Activated naive CD8-positive, alpha-beta T cell (primary cell): ENCODE results near the gene TTC32.
"Not testable (repeated sequence)": the region's sequence is repeated elsewhere in the genome, so short reads cannot be mapped to it uniquely, and the experiment has no call there.

Experiments
- H3K27ac Mint-ChIP-seq: one replicate; pipeline ENCODE4 v1.8.0; 2021; ENCODE audit warnings: mixed read lengths
- H3K27me3 Mint-ChIP-seq: one replicate; pipeline ENCODE4 v1.8.0; 2021; ENCODE audit warnings: mixed read lengths
- H3K36me3 Mint-ChIP-seq: one replicate; pipeline ENCODE4 v1.8.0; 2021; ENCODE audit warnings: mixed read lengths
- H3K4me1 Mint-ChIP-seq: one replicate; pipeline ENCODE4 v1.8.0; 2021; ENCODE audit warnings: low read depth, mixed read lengths
- H3K4me3 Mint-ChIP-seq: one replicate; pipeline ENCODE4 v1.8.0; 2021; ENCODE audit warnings: mild to moderate bottlenecking, mixed read lengths
- H3K9me3 Mint-ChIP-seq: one replicate; pipeline ENCODE4 v1.8.0; 2021; ENCODE audit warnings: low read depth, mixed read lengths

Gene TTC32

DNA sequence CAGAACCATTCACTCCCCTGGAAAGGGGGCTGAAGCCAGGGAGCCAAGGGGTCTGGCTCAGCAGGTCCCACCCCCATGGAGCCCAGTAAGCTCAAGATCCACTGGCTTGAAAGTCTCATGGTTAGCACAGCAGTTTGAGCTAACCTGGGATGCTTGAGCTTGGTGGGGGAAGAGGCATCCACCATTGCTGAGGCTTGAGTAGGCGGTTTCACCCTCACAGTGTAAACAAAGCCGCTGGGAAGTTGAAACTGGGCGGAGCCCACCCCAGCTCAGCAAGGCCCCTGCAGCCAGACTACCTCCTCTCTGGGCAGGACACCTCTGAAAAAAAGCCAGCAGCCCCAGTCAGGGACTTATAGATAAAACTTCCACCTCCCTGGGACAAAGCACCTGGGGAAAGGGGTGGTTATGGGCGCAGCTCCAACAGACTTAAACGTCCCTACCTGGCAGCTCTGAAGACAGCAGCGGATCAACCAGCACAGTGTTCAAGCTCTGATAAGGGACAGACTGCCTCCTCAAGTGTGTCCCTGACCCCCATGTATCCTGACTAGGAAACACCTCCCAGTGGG, 14.7 kb upstream of the TTC32 start:
- no peaks in the 10 kb centered on the region for H3K9me3 Mint-ChIP-seq
- H3K27me3 Mint-ChIP-seq, result no peaks in the 10 kb centered on the region
- no peak overlapping the region for H3K4me3 Mint-ChIP-seq
- peaks cover 23% of the 10 kb centered on the region for H3K36me3 Mint-ChIP-seq
- H3K27ac Mint-ChIP-seq, result no peak overlapping the region
- no peaks in the 10 kb centered on the region for H3K4me1 Mint-ChIP-seq

DNA sequence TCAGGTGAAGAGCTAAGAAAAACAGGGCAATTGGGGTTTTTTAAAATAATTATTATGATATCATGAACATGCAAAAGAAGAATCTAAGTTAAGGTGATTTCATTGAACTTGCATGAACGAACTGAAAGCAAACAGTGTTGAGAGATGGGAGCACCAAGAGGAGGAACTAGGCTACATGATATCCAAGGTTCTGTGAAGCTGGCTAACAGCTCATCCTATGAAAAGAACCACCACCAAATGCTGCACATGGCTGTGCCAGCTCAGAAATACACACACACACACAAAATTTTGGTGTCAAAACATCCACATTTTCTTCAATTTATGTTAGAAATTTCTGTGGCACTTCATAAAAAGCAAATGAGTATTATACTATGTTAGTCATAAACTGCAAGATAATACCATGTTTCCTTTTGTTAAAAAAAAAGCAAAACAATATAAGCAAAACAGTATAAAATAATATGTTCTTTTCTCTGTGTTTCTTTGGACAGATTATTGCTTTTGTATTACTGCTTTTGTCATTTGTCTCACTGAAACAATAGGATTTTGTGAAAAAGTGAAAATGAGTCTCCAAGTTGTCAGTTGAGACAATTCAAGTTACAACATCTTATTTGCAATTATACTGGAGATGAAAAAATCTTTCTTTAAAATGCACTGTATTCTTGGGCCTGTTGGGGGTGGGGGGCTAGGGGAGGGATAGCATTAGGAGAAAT, 12.6 kb upstream of the TTC32 start:
- H3K9me3 Mint-ChIP-seq, result no peaks in the 10 kb centered on the region

DNA sequence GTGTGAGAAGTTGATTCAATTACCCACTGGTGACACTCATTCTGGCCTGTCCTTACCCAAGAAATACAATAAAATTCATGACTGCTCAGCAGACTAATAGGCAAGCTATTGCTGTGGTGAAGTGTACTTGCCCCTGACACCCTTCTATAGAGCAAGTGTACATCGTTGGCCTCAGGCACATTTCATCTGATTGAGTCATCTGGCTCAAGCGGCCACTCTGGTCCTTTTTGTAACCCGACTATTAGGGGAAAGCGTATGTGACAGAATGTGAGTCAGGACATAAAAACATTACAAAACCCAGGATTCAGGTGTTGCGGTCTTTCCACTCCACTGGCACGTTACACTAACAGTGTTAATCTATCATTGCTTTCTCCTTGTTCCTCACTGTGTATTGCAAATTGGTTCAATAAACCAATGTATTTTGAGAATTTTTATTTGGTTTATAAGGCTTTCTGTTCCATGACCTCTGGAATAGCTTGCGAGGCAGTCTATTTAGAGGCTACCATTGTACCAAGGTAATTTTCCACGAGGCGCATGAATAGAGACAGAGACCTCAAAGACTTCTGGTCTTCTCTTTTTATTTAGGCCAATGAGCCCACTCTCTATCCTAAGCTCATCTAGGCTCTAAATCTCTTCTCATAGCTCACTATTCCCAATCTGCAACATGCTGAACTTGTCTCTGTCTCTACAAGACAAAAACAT, 10.2 kb upstream of the TTC32 start:
- H3K27me3 Mint-ChIP-seq, result no peaks in the 10 kb centered on the region
- no peaks in the 10 kb centered on the region for H3K9me3 Mint-ChIP-seq
- H3K4me1 Mint-ChIP-seq, result no peaks in the 10 kb centered on the region
- H3K36me3 Mint-ChIP-seq, result peaks cover 11% of the 10 kb centered on the region
- no peak overlapping the region for H3K4me3 Mint-ChIP-seq
- no peak overlapping the region for H3K27ac Mint-ChIP-seq

More for the DNA sequence above, 12.6 kb upstream of the TTC32 start:
- Mint-ChIP-seq H3K4me1 (no peaks in the 10 kb centered on the region), H3K27me3 (no peaks in the 10 kb centered on the region), H3K4me3 (no peak overlapping the region), H3K27ac (no peak overlapping the region), H3K36me3 (peaks cover 22% of the 10 kb centered on the region)

DNA sequence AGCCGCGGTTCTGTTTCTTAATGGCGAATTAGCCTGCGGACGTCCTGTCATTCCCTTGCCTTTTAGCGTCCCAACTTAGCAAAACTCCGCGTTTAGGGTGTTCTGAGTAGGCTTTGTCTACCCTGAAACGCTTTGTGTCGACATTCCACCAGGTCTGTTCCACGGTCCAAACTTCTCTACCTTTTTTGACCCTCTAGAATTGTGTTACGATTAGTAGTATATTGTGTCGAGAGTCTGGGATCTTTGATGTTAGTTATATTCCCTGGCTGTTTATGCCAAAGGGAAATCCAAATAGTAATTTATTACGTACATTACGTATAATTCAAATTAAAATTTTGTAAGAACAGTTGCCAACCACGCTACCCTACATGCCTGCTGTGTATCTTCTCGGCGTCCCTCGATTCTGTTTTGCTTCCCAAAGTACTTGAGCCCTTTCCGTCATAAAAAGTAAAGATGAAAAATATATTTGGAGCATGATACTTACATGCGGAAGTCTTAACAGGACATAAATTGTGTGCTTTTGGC, 495 bp upstream of the TTC32 start:
- H3K4me1 Mint-ChIP-seq, result peaks cover 34% of the 10 kb centered on the region
- peaks cover 2% of the 10 kb centered on the region for H3K36me3 Mint-ChIP-seq
- peak overlapping the region; percentile 98 for H3K27ac Mint-ChIP-seq
- no peaks in the 10 kb centered on the region for H3K9me3 Mint-ChIP-seq
- H3K27me3 Mint-ChIP-seq, result peaks cover 1% of the 10 kb centered on the region
- peak overlapping the region; percentile 94 for H3K4me3 Mint-ChIP-seq

DNA sequence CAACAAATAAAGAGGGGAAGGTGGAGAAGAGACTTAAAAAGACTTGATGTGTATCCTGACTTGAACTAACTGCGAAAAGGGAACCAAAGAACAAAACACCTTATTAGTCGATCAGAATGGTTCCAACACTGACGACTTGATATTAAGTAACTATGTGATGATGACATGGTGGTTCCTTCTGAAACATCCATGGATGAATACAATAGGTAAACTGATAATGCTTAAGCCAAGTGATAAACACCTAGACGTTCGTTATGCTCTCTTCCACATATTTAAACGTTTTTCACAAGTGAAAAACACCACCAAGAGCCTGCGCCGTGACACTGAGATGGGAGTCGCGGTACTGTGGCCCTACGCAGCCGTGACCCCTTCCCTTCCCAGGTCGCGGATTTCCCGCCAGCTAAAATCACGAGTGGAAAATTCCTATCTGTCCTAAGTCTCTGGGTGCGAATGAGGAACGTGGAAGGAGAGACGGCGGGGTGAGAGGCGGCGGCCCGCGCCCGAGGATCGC, 797 bp downstream of the TTC32 start:
- Mint-ChIP-seq H3K36me3 (peaks cover 2% of the 10 kb centered on the region), H3K4me3 (peak overlapping the region; percentile 94), H3K27me3 (peaks cover 1% of the 10 kb centered on the region), H3K9me3 (no peaks in the 10 kb centered on the region), H3K4me1 (peaks cover 40% of the 10 kb centered on the region), H3K27ac (peak overlapping the region; percentile 98)

DNA sequence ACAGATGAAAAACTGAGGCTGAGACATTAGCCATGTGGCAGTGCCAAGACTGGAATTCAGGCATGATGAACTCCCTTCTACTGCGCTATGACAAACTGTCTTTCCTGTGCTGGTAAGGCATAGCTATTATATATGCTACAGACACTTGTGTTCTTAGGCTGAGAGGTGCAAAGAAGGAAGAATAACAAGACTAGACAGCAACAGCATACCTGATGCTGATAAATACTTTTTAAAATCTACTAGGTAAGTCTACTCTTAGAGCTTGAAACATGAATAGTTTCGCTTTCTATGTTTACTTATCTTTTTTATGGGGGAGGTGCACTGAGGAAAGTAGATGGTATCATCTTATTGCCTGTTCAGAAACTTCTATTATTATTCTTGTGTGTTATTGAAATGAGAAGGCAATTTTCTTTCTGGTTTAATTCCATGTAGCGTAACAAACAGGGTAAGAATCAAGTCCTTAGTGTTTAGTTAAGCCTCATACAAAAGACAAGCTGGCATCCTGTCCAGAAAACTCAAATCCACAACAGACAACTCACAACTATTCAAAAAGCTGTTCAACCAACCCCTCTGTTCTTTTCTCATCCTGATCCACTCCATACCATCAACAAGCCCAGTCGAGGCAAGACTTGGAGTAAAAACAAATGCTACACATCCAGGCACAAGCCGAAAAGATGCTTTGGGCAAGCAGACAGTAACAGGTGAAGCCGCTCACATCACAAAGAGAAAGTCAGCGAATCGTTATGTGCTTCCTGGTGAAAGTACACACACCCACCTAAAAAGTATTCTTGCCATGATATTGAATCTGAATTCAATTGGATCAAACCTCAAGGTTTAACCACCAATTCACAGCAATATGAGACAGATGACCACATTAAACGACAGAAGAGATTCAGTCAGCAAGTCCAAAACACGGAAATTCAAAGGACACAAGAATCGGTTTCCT, 1.5 kb downstream of the TTC32 start:
- H3K27me3 Mint-ChIP-seq, result no peaks in the 10 kb centered on the region
- H3K9me3 Mint-ChIP-seq, result no peaks in the 10 kb centered on the region
- peak overlapping the region; percentile 94 for H3K4me3 Mint-ChIP-seq
- peak overlapping the region; percentile 98 for H3K27ac Mint-ChIP-seq
- H3K4me1 Mint-ChIP-seq, result peaks cover 47% of the 10 kb centered on the region
- peaks cover 2% of the 10 kb centered on the region for H3K36me3 Mint-ChIP-seq

DNA sequence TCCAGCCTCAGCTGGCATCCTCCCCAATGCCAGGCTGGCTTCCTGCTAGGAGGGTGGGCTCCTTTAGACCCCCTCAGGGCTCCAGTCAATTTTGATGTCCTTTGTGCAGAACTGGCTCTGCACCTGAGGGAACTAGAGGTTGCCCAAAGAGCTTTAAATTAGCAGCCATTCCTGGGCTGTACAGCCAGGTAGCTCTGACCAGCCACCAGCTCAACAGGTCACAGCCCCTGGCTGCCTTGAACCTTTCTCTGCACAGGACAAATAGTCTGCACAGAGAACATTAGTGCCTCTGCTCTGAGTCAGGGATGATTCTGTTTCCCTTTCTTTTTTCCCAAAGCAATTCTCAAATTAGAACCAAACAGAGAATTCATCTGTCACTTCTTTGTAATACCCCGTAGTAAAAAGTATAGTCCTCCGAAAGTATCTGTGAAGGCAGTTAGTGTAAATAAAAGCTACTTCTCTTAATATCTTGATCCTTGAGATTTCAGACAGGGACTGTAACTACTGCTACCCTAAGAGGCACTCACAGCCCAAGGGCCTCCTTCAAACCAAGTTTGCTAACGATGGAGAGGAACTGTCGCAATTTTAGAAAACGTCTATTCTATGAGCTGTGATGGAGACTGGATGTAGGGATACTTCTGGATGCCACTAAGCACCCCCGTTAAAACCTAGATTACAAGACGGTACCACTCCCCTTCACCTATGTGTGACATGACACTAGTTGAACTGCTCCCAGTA, 3.0 kb downstream of the TTC32 start:
- H3K27me3 Mint-ChIP-seq, result no peaks in the 10 kb centered on the region
- H3K4me3 Mint-ChIP-seq, result peak overlapping the region; percentile 23
- no peaks in the 10 kb centered on the region for H3K9me3 Mint-ChIP-seq
- peaks cover 2% of the 10 kb centered on the region for H3K36me3 Mint-ChIP-seq
- H3K4me1 Mint-ChIP-seq, result peaks cover 62% of the 10 kb centered on the region
- peak overlapping the region; percentile 88 for H3K27ac Mint-ChIP-seq

DNA sequence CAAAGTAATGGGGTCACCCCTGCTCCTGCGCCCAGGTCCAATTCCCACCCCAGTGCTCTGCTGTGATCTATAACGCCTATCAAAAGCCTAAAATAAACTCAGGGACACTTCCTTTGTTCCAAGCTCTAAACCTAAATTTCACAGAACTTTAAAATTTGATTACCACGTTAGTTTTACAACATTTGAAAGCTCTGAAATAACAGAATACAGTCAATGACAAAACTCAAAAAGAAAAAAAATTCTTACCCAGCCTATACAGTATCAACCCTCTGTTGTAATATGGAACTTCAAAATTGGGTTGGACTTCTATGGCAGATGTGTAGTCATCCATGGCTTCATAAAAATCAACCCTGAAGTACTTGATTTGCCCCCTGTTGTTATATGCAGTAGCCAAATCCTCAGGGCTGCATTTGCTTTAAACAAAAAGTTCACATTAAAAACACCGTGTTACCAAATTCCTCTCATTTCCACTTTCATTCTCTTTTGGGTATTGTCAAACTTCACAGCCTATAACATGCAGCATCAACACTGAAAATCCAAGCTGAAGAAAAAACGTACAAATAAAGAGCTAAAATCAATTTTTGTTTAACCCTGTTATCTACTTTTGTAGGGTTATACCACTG, 4.0 kb downstream of the TTC32 start:
- no peaks in the 10 kb centered on the region for H3K27me3 Mint-ChIP-seq
- H3K27ac Mint-ChIP-seq, result peak overlapping the region; percentile 75
- H3K4me1 Mint-ChIP-seq, result peaks cover 64% of the 10 kb centered on the region
- no peaks in the 10 kb centered on the region for H3K36me3 Mint-ChIP-seq
- no peaks in the 10 kb centered on the region for H3K9me3 Mint-ChIP-seq
- peak overlapping the region; percentile 50 for H3K4me3 Mint-ChIP-seq

DNA sequence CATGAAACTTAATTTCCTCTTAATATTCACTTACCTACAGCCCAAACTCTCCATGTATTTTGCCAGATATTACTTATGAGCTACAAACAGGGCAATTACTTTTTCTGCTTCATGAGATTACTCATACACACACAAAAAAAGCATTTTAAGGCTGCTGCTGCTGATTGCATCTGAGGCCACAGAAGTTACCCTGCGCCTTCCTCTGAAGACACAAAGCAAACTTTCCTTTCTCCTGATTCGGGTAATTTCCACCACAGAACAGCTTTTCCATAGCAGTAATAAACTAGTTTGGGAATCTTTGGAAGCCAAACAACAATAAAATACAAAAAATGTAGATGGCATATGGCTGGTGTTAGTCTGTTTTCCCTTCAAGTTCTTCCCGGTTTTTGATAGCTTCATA, 6.2 kb downstream of the TTC32 start:
- H3K4me3 Mint-ChIP-seq, result no peak overlapping the region
- peak overlapping the region; percentile 43 for H3K27ac Mint-ChIP-seq
- H3K4me1 Mint-ChIP-seq, result peaks cover 65% of the 10 kb centered on the region

DNA sequence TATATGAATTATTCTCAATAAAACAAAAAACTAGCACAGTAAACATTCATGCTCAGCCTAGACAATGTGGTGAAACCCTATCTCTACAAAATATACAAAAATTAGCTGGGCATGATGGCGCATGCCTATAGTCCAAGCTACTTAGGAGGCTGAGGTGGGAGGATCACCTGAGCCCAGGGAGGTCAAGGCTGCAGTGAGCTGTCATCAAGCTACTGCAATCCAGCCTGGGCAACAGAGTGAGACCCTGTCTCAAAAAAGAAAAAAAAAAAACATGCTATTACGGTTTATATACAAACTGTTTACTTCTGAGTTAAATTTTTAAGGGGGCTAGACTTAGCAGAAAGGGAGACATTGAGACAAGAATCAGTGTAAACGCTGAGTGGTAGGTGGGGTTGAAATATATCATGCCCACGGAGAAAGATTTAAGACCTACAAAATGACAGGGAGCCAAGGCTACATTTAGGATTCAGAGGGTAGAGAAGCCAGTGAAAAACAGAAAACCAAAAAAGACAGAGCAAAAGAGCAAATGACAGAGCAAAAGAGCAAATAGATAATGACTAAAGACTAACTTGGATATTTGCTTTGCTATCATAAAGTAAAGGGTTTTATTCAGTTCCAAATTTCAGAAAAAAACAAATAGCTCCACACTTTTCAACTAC, 7.5 kb downstream of the TTC32 start:
- H3K27ac Mint-ChIP-seq, result peak overlapping the region; percentile 66
- peaks cover 4% of the 10 kb centered on the region for H3K36me3 Mint-ChIP-seq
- H3K27me3 Mint-ChIP-seq, result no peaks in the 10 kb centered on the region
- peaks cover 57% of the 10 kb centered on the region for H3K4me1 Mint-ChIP-seq
- peak overlapping the region; percentile 8 for H3K4me3 Mint-ChIP-seq
- no peaks in the 10 kb centered on the region for H3K9me3 Mint-ChIP-seq

More for the DNA sequence above, 6.2 kb downstream of the TTC32 start:
- peaks cover under 1% of the 10 kb centered on the region for H3K36me3 Mint-ChIP-seq
- H3K9me3 Mint-ChIP-seq, result no peaks in the 10 kb centered on the region
- H3K27me3 Mint-ChIP-seq, result no peaks in the 10 kb centered on the region

DNA sequence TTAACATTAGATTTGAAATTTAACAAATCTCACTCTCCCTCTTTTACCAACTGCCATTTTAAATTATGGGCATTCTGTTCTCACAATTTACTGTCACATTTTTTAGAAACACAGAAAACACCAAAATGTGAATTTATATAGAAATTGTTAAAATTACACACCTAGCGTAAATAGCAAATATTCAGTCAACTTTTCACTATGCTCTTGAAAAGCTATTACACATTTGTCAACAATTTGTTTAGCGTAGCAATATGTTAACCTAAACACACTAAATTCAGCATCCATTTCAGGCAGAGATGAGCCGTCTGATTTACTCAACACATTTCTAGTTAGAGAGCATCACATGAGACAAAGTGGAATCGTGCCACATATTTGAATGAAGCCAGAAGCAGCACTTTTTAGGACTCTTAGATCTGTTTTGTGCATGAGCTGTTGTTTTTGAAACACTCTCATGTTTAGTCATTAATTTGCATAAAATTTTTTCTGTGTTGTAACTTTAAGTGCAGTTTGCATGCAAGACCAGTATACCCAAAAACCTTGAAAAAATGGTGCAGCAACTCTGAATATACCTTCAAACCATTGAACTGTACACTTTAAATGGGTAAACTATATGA, 8.2 kb downstream of the TTC32 start:
- Mint-ChIP-seq H3K27me3 (no peaks in the 10 kb centered on the region), H3K4me3 (no peak overlapping the region), H3K9me3 (no peaks in the 10 kb centered on the region), H3K27ac (no peak overlapping the region), H3K4me1 (peaks cover 51% of the 10 kb centered on the region), H3K36me3 (peaks cover 4% of the 10 kb centered on the region)

DNA sequence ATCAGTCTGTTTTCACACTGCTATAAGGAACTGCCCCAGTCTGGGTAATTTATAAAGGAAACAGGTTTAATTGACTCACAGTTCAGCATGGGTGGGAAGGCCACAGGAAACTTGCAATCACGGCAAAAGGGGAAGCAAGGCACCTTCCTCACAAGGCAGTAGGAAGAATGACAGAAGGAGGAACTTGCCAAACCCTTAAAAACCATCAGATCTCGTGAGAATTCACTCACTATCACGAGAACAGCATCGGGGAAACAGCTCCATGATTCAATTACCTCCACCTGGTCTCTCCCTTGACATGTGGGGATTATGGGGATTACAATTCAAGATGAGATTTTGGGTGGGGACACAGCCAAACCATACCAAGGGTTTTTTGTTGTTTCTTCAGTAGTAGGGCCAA, 9.8 kb downstream of the TTC32 start:
- not testable (repeated sequence) for H3K27me3 Mint-ChIP-seq, H3K27ac Mint-ChIP-seq, H3K4me3 Mint-ChIP-seq, H3K9me3 Mint-ChIP-seq, H3K36me3 Mint-ChIP-seq
- H3K4me1 Mint-ChIP-seq, result peaks cover 37% of the 10 kb centered on the region

DNA sequence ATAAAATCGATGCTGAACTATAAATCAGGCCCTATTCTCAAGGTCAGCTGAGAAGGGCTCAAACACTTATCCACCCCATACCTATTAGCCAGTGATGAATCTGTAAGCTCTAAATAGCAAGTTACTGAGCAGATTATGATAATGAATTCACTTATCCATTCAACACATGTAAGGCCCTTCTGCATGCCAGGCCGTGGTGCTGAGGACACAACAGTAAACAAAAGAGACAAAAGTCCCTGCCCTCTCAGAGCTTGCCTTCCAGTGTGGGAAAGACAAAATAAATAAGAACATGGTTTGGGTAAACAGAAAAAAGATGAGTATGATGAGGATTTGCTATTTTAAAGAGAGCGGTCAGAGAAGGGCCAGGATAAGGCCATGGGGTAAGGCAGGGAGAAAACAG, 11.7 kb downstream of the TTC32 start:
- Mint-ChIP-seq H3K27me3 (no peaks in the 10 kb centered on the region), H3K4me3 (no peak overlapping the region), H3K27ac (no peak overlapping the region), H3K9me3 (no peaks in the 10 kb centered on the region), H3K4me1 (peaks cover 24% of the 10 kb centered on the region), H3K36me3 (peaks cover 4% of the 10 kb centered on the region)
